Glomerular visceral epithelial cell (primary cell): ENCODE measurements around the gene ERCC5.

Experiments
- DNase-seq: peaks from one replicate; pipeline ENCODE4 v3.0.0-alpha.2; 2016; ENCODE audit errors: extremely low spot score

The ERCC5 gene

DNA sequence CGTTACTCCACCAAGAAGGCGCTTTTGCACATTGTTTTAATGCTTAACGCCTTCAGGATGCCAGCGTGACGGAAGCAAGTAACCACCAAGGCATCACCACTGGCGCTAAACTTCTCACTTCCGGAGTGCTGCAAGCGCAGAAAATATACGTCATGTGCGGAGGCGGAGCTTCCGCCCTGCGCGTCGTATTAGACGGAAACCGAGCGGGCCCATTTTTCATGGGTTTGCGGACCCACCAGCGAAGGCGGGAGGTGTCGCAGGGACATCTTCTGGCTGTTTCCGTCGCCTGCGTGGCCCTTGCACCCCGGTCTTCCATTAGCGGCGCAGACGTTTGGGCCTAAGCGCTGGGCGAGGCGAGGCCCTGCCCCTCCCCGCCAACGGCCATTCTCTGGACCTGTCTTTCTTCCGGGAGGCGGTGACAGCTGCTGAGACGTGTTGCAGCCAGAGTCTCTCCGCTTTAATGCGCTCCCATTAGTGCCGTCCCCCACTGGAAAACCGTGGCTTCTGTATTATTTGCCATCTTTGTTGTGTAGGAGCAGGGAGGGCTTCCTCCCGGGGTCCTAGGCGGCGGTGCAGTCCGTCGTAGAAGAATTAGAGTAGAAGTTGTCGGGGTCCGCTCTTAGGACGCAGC, at the start of gene ERCC5:
TSS of gene ERCC5 (plus strand) at position 403 of the 631 bp plus-strand sequence. CDS start 235 bp downstream, outside the sequence.
- DNase-seq, result peak; percentile 94

GRCh38 chr13:102798581-102799425, 47.0 kb upstream of the ERCC5 start, which contains the start of the genes BIVM and POGLUT2:
BIVM (plus strand) TSS chr13:102799119; CDS start chr13:102807268, 8,149 bp downstream.
POGLUT2 (minus strand) TSS chr13:102798976; CDS start chr13:102798670, 306 bp downstream.
- peak; percentile 92 for DNase-seq

GRCh38 chr13:102799426-102800144, 46.2 kb upstream of the ERCC5 start:
- DNase-seq, result no peak

- DNase-seq, result peak; percentile 82
Measured at GRCh38 chr13:102800145-102801041, 45.4 kb upstream of the ERCC5 start.

GRCh38 chr13:102805680-102806079, 40.2 kb upstream of the ERCC5 start:
- no peak for DNase-seq

DNA sequence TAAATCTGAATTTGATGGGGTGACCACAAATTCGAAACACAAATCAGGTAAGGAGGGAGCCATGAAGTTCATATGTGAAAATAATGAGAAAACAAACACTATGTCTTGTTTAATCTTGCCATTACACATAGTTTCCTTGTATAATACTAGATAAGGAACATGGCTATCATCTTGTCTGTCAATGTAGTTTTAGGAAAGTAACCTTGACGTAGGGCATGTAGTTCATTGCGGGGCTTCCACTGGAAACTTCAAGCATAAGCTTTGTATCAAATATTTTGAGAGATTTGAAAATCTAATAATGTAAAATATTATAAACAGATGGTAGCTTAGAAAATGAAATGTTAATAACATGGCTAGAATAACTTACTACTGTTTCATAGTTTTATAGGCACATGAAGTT, 38.1 kb upstream of the ERCC5 start:
- DNase-seq, result no peak

DNA sequence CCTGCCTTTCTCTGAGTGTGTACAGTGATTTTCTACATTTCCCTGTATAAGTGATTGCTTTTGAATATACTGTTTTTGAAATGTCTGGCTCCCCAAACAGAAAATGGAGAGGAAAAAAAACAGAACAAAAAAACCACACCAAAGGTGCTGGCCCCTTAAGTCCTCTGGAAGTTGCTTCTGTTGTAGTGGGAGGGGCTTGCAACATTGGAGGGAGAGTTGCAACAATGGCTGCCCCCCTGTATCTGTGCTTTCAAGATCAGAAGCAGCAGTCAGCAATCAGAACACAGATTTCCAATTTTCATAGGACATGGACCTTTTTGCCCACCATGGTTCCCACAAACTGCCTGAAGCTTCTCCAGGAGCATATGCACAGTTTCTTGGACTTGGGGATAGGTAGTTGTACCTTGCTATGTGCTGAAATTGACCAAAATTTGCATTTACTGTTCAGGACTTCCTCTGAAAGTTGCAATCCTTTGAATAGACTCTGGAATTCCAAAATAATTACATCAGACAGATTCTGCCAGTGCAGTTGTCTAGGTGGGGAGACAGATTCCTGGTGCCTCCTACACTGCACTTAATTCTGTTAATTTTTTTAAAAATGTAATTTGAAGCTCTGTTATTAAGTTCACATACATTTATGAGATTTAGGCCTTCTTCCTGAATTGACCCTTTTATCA, 33.1 kb upstream of the ERCC5 start:
- peak; percentile 59 for DNase-seq

- DNase-seq, result no peak
Measured at GRCh38 chr13:102814025-102814607, 31.7 kb upstream of the ERCC5 start.

- no peak for DNase-seq
Measured at GRCh38 chr13:102814793-102815192, 31.0 kb upstream of the ERCC5 start.

DNA sequence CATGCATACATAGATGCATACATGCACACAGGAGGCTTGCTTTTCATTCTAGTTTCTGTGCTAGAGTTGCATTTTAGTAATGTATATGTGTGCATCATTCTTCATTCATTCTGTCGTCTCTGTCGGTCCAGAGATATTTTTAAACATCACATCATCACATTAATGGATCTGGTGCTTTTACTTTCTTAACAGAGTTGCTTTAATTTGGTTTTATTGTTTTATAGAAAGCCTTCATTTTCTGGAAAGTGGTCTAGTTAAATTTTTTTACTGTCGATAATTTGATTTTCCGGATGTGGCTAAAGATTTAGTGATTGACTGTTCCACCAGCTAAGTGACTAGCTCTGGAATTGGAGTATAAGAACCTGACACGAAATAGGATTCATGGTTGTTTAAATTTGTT, 30.0 kb upstream of the ERCC5 start:
- no peak for DNase-seq

- DNase-seq, result peak; percentile 30
Measured at GRCh38 chr13:102816708-102817107, 29.1 kb upstream of the ERCC5 start.

- DNase-seq, result no peak
Measured at GRCh38 chr13:102817241-102817640, 28.6 kb upstream of the ERCC5 start.

DNA sequence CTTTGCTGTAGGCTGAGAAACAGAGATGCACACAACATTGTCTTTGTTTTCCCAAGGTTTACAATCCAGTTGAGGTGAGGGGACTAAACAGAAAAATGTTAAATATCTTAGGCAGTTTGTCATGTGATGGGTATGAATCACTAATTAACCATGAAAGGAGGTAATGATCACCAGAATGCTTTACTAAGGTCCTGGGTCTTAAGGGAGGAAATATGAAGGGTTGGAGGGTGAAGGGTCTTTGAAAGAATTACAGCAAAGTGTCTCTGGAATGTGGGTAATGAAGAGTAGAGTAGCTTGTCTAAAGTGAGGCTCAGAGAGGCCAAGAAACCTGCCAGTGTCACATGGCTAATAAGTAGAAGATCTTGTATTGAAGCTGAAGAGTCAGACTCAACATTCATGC, 27.9 kb upstream of the ERCC5 start:
- peak; percentile 54 for DNase-seq

- DNase-seq, result no peak
Measured at GRCh38 chr13:102825400-102825799, 20.4 kb upstream of the ERCC5 start.

DNA sequence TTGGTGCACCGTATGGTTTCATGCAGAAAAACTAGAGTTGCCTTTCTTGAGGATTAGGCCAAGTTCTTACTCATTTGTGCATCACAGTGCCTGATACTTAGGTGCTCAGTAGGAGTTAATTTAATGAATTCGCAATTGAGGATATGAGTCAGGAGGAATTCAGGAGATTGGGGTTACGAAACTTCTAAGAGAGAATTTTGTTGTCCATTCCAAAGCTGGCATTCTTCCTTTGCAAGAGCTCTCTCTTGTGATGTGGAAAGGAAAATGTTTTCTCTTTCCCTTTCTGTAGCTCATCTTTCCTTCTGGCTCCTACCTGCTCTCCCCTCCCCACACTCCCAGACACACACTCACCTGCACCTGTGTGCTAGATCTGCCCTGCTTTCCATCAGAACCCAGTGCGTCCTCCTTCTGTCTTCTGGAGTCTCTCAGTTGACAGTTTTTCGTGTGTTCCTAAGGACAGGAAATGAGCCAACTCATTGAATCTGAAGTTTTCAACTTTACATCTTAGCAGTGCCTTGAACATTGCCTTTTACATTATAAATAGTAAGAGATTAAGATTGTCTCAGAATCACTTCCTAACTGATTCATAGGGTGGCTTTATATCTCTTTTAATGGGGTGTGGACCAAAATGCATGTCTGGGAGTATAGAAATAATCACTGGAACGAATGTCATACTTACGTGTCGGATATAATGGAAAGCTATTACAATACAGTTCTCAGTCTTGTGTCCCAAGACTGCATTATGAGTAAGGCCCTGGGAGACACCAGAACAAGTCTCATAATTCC, 19.7 kb upstream of the ERCC5 start:
- peak; percentile 64 for DNase-seq

GRCh38 chr13:102830646-102831045, 15.2 kb upstream of the ERCC5 start:
- DNase-seq, result no peak

- DNase-seq, result no peak
Measured at GRCh38 chr13:102836471-102836870, 9.4 kb upstream of the ERCC5 start.

DNA sequence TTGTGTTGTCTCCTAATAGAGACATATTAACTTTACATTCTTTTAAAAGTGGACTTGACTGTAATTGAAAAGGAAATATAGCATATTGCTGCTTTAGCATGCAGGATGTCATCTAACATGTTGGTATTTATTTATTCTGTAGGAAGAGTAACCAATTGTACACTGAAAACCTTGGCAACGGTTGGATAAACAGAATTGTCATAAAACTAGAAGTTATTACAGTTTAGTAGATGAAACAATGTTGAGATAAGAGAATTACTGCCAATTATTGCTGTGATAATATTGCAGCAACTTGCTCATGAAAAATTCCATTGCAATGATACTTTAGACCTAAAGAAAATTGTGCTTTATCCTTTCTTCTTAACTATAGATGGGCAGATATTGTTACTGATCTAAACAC, 7.6 kb upstream of the ERCC5 start:
- DNase-seq, result no peak

GRCh38 chr13:102838982-102839381, 6.8 kb upstream of the ERCC5 start:
- no peak for DNase-seq

DNA sequence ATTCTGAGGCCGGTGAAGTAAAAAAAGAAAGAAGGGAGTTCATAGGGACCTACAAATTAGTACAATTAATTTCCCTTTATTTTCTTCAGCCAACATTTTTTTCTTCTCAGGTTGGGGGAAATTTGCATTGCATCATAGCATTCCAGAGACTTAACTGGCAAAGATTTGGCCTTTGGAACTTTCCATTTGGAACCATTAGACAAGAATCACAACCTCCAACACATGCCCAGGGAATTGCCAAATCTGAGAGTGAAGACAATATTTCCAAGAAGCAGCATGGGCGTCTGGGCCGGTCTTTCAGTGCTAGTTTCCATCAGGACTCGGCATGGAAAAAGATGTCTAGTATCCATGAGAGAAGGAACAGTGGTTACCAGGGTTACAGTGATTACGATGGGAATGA, 6.4 kb upstream of the ERCC5 start:
- DNase-seq, result no peak
